IMR-90 (cell line): ENCODE results near the gene MOB2.

ENCODE experiments used
- CEBPB ChIP-seq: IDR thresholded peaks from 2 replicates; pipeline ENCODE4 v1.6.1; 2012; ENCODE audit warnings: low read depth, low read length, improper control_type of control experiment
- ELK1 ChIP-seq: fragments of 150-350 bp; IDR thresholded peaks from 2 replicates; pipeline ENCODE4 v1.6.1; 2016; ENCODE audit warnings: low read depth, mild to moderate bottlenecking, low read length, moderate library complexity, borderline replicate concordance
- FOS ChIP-seq: fragments of 150-350 bp; IDR thresholded peaks from 2 replicates; pipeline ENCODE4 v1.6.1; 2016; ENCODE audit warnings: low read depth, low read length
- MAFK ChIP-seq: IDR thresholded peaks from 2 replicates; pipeline ENCODE4 v1.6.1; 2012; ENCODE audit warnings: low read depth, low read length, improper control_type of control experiment
- POLR2A ChIP-seq: IDR thresholded peaks from 2 replicates; pipeline ENCODE4 v1.6.1; 2012; ENCODE audit warnings: mild to moderate bottlenecking, low read depth, low read length
- RAD21 ChIP-seq: IDR thresholded peaks from 2 replicates; pipeline ENCODE4 v1.6.1; 2012; ENCODE audit warnings: low read length, improper control_type of control experiment
- RFX5 ChIP-seq: IDR thresholded peaks from 2 replicates; pipeline ENCODE4 v1.8.0; 2012; ENCODE audit warnings: low read depth, mild to moderate bottlenecking, low read length, moderate library complexity
- SMC3 ChIP-seq: fragments of 150-350 bp; IDR thresholded peaks from 2 replicates; pipeline ENCODE4 v1.6.1; 2016; ENCODE audit warnings: low read depth, mild to moderate bottlenecking, antibody characterized with exemption, low read length, moderate library complexity
- USF2 ChIP-seq: fragments of 150-350 bp; IDR thresholded peaks from 2 replicates; pipeline ENCODE4 v1.6.1; 2017; ENCODE audit warnings: mild to moderate bottlenecking, antibody characterized with exemption, low read length, low read depth
- TF ChIP-seq, protein P1 (sequence below): conservative IDR thresholded peaks from 2 replicates; pipeline ENCODE4 v1.5.1; 2012; ENCODE audit warnings: mild to moderate bottlenecking, low read depth, low read length, improper control_type of control experiment

DNA sequence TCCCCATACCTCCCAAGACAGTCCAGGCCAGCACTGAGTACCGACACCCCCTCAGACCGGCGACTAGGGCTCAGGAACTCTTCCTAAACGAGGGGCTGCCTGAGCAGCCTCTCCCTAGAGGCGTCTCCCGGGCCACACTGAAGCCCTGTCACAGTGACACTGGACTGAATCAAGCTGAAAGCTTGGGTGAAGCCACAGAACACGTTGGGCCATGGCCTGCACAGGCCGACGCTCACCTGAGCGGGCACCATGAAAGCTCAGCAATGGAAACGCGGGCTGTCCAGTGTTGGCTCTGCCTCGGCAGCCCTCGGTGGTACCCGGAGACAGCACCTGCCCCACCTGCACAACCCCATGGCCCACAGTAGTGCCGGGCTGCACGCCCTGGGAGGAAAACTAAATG is 42.7 kb upstream of the MOB2 start:
- TF ChIP-seq, protein P1, sequence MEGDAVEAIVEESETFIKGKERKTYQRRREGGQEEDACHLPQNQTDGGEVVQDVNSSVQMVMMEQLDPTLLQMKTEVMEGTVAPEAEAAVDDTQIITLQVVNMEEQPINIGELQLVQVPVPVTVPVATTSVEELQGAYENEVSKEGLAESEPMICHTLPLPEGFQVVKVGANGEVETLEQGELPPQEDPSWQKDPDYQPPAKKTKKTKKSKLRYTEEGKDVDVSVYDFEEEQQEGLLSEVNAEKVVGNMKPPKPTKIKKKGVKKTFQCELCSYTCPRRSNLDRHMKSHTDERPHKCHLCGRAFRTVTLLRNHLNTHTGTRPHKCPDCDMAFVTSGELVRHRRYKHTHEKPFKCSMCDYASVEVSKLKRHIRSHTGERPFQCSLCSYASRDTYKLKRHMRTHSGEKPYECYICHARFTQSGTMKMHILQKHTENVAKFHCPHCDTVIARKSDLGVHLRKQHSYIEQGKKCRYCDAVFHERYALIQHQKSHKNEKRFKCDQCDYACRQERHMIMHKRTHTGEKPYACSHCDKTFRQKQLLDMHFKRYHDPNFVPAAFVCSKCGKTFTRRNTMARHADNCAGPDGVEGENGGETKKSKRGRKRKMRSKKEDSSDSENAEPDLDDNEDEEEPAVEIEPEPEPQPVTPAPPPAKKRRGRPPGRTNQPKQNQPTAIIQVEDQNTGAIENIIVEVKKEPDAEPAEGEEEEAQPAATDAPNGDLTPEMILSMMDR: no peak
- TF ChIP-seq CEBPB: no peak
- TF ChIP-seq RFX5: no peak
- no peak for TF ChIP-seq POLR2A
- TF ChIP-seq RAD21: no peak
- TF ChIP-seq ELK1: no peak
- no peak for TF ChIP-seq SMC3
- TF ChIP-seq MAFK: no peak
- no peak for TF ChIP-seq FOS
- no peak for TF ChIP-seq USF2
